KMS-11 (cell line): Measurements from ENCODE around the gene CPPED1.

Source experiments
- H2AFZ ChIP-seq: fragments of 200-600 bp; sonication (generic); 2 replicates; pipeline ENCODE4 v1.6.1; 2016; ENCODE audit warnings: antibody characterized with exemption, mixed run types, low read depth
- H3K27ac ChIP-seq: fragments of 200-600 bp; sonication (generic); 2 replicates; pipeline ENCODE4 v1.6.1; 2016; ENCODE audit warnings: mild to moderate bottlenecking, mixed run types
- H3K27me3 ChIP-seq: fragments of 200-600 bp; sonication (generic); 2 replicates; pipeline ENCODE4 v1.6.1; 2017; ENCODE audit warnings: mild to moderate bottlenecking, low read depth, mixed run types, moderate library complexity; ENCODE audit not compliant: insufficient read depth
- H3K36me3 ChIP-seq: fragments of 200-600 bp; sonication (generic); 2 replicates; pipeline ENCODE4 v1.6.1; 2017; ENCODE audit warnings: mild to moderate bottlenecking, mixed run types; ENCODE audit not compliant: insufficient read depth
- H3K4me1 ChIP-seq: fragments of 200-600 bp; sonication (generic); 2 replicates; pipeline ENCODE4 v1.6.1; 2016; ENCODE audit warnings: mild to moderate bottlenecking, low read depth, mixed run types; ENCODE audit not compliant: poor library complexity, severe bottlenecking
- H3K4me2 ChIP-seq: fragments of 200-600 bp; sonication (generic); 2 replicates; pipeline ENCODE4 v1.7.0; 2016; ENCODE audit warnings: mild to moderate bottlenecking, mixed run types
- H3K4me3 ChIP-seq: fragments of 200-600 bp; sonication (generic); IDR thresholded peaks from 2 replicates; pipeline ENCODE4 v1.6.1; 2017; ENCODE audit warnings: low read depth, low read length, mixed read lengths; ENCODE audit not compliant: insufficient read depth
- H3K79me2 ChIP-seq: fragments of 200-600 bp; sonication (generic); 2 replicates; pipeline ENCODE4 v1.6.1; 2016; ENCODE audit warnings: low read depth, mixed run types; ENCODE audit not compliant: insufficient read depth
- H3K9ac ChIP-seq: fragments of 200-600 bp; sonication (generic); 2 replicates; pipeline ENCODE4 v1.6.1; 2016; ENCODE audit warnings: mild to moderate bottlenecking, mixed run types
- H4K20me1 ChIP-seq: fragments of 200-600 bp; sonication (generic); 2 replicates; pipeline ENCODE4 v1.6.1; 2016; ENCODE audit warnings: mild to moderate bottlenecking, mixed run types; ENCODE audit not compliant: insufficient read depth
- TF ChIP-seq, protein P1 (sequence below): fragments of 200-600 bp; sonication (generic); conservative IDR thresholded peaks from 2 replicates; pipeline ENCODE4 v1.6.1; 2017; ENCODE audit warnings: low read depth, mild to moderate bottlenecking, antibody characterized with exemption, low read length, moderate library complexity, mixed read lengths

CPPED1 gene

GRCh38 chr16:12780467-12780866 lies 23.2 kb downstream of the CPPED1 start:
- Histone ChIP-seq H3K4me1 (no peaks in the 10 kb centered on the region), H3K27ac (no peak overlapping the region), H3K36me3 (no peaks in the 10 kb centered on the region), H3K79me2 (no peaks in the 10 kb centered on the region), H3K27me3 (no peaks in the 10 kb centered on the region), H3K4me3 (no peak overlapping the region), H4K20me1 (no peaks in the 10 kb centered on the region), H3K4me2 (no peak overlapping the region), H3K9ac (no peak overlapping the region), H2AFZ (no peak overlapping the region)
- TF ChIP-seq, protein P1, sequence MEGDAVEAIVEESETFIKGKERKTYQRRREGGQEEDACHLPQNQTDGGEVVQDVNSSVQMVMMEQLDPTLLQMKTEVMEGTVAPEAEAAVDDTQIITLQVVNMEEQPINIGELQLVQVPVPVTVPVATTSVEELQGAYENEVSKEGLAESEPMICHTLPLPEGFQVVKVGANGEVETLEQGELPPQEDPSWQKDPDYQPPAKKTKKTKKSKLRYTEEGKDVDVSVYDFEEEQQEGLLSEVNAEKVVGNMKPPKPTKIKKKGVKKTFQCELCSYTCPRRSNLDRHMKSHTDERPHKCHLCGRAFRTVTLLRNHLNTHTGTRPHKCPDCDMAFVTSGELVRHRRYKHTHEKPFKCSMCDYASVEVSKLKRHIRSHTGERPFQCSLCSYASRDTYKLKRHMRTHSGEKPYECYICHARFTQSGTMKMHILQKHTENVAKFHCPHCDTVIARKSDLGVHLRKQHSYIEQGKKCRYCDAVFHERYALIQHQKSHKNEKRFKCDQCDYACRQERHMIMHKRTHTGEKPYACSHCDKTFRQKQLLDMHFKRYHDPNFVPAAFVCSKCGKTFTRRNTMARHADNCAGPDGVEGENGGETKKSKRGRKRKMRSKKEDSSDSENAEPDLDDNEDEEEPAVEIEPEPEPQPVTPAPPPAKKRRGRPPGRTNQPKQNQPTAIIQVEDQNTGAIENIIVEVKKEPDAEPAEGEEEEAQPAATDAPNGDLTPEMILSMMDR: no peak

DNA sequence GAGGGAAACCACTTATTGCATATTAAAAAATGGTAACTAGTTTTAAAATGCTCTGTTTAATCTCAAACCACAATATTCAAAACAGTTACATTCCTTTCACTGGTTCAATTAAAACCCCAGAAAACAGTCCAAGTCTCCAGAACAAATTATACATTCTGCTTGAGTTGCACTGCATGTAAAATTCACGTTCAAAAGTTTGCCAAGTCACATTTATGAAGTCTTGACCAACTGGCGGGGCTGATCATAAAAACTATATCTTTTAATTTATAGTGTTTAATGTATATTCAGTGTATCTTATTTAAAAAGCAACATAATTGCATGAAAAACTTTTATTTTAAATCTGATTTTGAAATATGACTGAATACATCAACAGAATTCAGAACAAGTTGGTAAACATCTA lies 25.0 kb downstream of the CPPED1 start:
- Histone ChIP-seq H3K36me3 (no peaks in the 10 kb centered on the region), H3K79me2 (no peaks in the 10 kb centered on the region), H3K27me3 (no peaks in the 10 kb centered on the region), H3K4me3 (no peak overlapping the region), H4K20me1 (no peaks in the 10 kb centered on the region), H2AFZ (no peak overlapping the region), H3K4me1 (no peaks in the 10 kb centered on the region), H3K4me2 (no peak overlapping the region), H3K9ac (no peak overlapping the region), H3K27ac (no peak overlapping the region)
- TF ChIP-seq, protein P1: no peak

GRCh38 chr16:12775656-12776236 lies 27.9 kb downstream of the CPPED1 start:
- H3K27ac ChIP-seq: no peak overlapping the region
- no peak overlapping the region for H3K4me3 ChIP-seq
- H3K27me3 ChIP-seq: no peaks in the 10 kb centered on the region
- no peak overlapping the region for H3K4me2 ChIP-seq
- H3K79me2 ChIP-seq: no peaks in the 10 kb centered on the region
- no peak overlapping the region for H2AFZ ChIP-seq
- no peaks in the 10 kb centered on the region for H3K4me1 ChIP-seq
- H4K20me1 ChIP-seq: no peaks in the 10 kb centered on the region
- no peak overlapping the region for H3K9ac ChIP-seq
- TF ChIP-seq, protein P1: no peak
- no peaks in the 10 kb centered on the region for H3K36me3 ChIP-seq

DNA sequence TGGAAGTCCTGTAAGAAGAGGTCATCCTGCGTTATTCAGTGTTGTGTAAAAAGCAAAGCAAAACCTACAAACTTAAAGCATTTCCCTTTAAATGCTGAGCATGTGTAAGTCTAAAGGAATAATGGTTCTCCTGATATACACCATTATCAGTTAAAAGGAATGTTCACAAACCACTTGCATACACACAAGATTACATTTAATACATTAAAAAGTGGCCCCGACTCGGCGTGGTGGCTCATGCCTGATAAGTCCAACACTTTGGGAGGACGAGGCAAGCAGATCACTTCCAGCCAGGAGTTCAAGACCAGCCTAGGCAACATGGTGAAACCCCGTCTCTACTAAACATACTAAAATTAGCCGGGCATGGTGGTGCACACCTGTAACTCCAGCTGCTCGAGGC lies 30.5 kb downstream of the CPPED1 start:
- TF ChIP-seq, protein P1: no peak
- Histone ChIP-seq H2AFZ (no peak overlapping the region), H3K36me3 (no peaks in the 10 kb centered on the region), H3K4me3 (no peak overlapping the region), H4K20me1 (no peaks in the 10 kb centered on the region), H3K79me2 (no peaks in the 10 kb centered on the region), H3K9ac (no peak overlapping the region), H3K27me3 (no peaks in the 10 kb centered on the region), H3K27ac (no peak overlapping the region), H3K4me2 (no peak overlapping the region), H3K4me1 (no peaks in the 10 kb centered on the region)
